Lung (tissue), 12 donors: ENCODE measurements around the gene EGLN3. TPM values are rescaled to one million over a fixed set of nuclear protein-coding genes. Genes with fewer than 3 reads are reported as not detected.

ENCODE experiments used
- ATAC-seq: fragments of 200-7000 bp; cut with Tn5 transposase; one replicate; pipeline ENCODE4 v1.9.1; 2020; ENCODE audit warnings: moderate number of reproducible peaks; ENCODE audit not compliant: insufficient read depth, low FRiP score
- DNase-seq, 3 donors: peaks; one replicate each; pipeline ENCODE4 v3.0.0-alpha.2; 2013 to 2017
- H3K27ac ChIP-seq, 2 donors: one replicate each; pipeline ENCODE4 v1.5.1; 2013; ENCODE audit warnings: mild to moderate bottlenecking in 2 of 2, moderate library complexity in 2 of 2, control low read depth in 1 of 2, inconsistent platforms in 1 of 2, low read depth in 1 of 2, low read length in 1 of 2
- H3K27me3 ChIP-seq, 3 donors: one replicate each; pipeline ENCODE4 v1.5.1; 2013; ENCODE audit warnings: low read length in 2 of 3; ENCODE audit not compliant: control insufficient read depth in 3 of 3, insufficient read depth in 3 of 3
- H3K36me3 ChIP-seq, 4 donors: one replicate each; pipeline ENCODE4 v1.5.1; 2013; ENCODE audit warnings: low read length in 4 of 4, mild to moderate bottlenecking in 1 of 4, moderate library complexity in 1 of 4; ENCODE audit not compliant: control insufficient read depth in 4 of 4, insufficient read depth in 4 of 4
- H3K4me1 ChIP-seq, 5 donors: one replicate each; pipeline ENCODE4 v1.5.1; 2013; ENCODE audit warnings: low read length in 5 of 5, mild to moderate bottlenecking in 2 of 5, moderate library complexity in 1 of 5; ENCODE audit not compliant: control insufficient read depth in 5 of 5, insufficient read depth in 5 of 5
- H3K4me3 ChIP-seq: one replicate; pipeline ENCODE4 v1.5.1; 2013; ENCODE audit warnings: mild to moderate bottlenecking, control low read depth, moderate library complexity
- H3K9ac ChIP-seq, 2 donors: one replicate each; pipeline ENCODE4 v1.5.1; 2013; ENCODE audit warnings: low read length in 2 of 2, control low read depth in 1 of 2; ENCODE audit not compliant: insufficient read depth in 1 of 2
- H3K9me3 ChIP-seq, 4 donors: one replicate each; pipeline ENCODE4 v1.5.1; 2013; ENCODE audit warnings: low read length in 3 of 4, mild to moderate bottlenecking in 1 of 4, moderate library complexity in 1 of 4; ENCODE audit not compliant: control insufficient read depth in 4 of 4, insufficient read depth in 3 of 4
- WGBS, 2 donors: extraction: QIAGEN DNeasy Blood & Tissue Kit; methylation state at CpG; one replicate each; pipeline ENCODE4 v1.1.7; 2013; 5-methylcytosine and 5-hydroxymethylcytosine counted together
- polyA plus RNA-seq, 2 donors: library from polyadenylated mRNA; stranded (reverse); fragments of 200-250 nt; gene quantifications; one replicate each; pipeline ENCODE4 v1.2.1, GENCODE V29; 2013
- total RNA-seq, 2 donors: library from RNA; depleted of rRNA in 1 of 2; stranded (reverse); fragments of >200 nt in 1 of 2; gene quantifications; one replicate each; pipeline ENCODE4 v1.2.1, GENCODE V29; 2014 to 2021
- TF ChIP-seq, protein P1 (sequence below): IDR thresholded peaks from 2 replicates; pipeline ENCODE4 v1.5.1; 2012; ENCODE audit warnings: mild to moderate bottlenecking; ENCODE audit errors: control extremely low read depth, extremely low read depth
- donor health status: control.
- donor health status: control.
- donor health status: Bipolar disorder and iron deficiency.
- donor health status: healthy.
- donor health status: DM: yes; HTN: yes; CAD: no.

EGLN3 gene
- total and polyA plus RNA-seq, 4 donors = 2.6 to 80.6 (median 6.2) TPM

DNA sequence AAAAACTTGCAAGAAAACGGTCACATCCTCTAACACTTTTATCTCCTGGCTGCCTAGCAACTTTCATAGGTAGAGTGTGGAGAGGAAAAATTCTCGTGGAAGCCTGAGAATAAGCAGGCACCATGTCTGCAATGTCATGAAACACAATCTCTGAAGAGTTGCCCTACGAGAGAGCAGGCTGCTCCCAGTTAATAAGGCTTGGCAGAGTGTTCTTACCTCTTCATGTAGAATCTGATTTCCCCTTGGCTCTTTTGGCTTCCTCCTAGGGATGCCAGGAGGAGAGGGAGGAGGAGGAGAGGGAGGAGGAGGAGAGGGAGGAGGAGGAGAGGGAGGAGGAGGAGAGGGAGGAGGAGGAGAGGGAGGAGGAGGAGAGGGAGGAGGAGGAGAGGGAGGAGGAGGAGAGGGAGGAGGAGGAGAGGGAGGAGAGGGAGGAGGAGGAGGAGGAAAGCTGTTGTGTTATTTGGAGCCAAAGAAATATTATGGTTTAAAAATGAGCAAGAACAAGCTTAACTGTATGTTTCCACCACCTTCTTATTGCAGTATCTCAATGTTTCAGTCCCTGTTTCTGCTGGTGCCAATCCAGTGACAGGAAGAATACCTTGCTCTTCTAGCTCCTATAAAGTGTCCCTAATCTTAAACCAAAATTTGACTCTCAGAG, 52.9 kb downstream of the EGLN3 start:
- Histone ChIP-seq H3K27me3 (no peaks in the 10 kb centered on the region), H3K4me1 (peaks cover 0 to 2% (median 0%) of the 10 kb centered on the region in 5 donors), H3K9ac (no peak overlapping the region), H3K9me3 (peaks cover 0 to 2% (median 0%) of the 10 kb centered on the region in 4 donors), H3K27ac (no peak overlapping the region), H3K4me3 (no peak overlapping the region), H3K36me3 (no peaks in the 10 kb centered on the region)
- ATAC-seq (no peak), DNase-seq (no peak)
- 56 to 77% methylated on average over 3 of the region's 3 CpGs for WGBS, 2 donors
- TF ChIP-seq, protein P1, sequence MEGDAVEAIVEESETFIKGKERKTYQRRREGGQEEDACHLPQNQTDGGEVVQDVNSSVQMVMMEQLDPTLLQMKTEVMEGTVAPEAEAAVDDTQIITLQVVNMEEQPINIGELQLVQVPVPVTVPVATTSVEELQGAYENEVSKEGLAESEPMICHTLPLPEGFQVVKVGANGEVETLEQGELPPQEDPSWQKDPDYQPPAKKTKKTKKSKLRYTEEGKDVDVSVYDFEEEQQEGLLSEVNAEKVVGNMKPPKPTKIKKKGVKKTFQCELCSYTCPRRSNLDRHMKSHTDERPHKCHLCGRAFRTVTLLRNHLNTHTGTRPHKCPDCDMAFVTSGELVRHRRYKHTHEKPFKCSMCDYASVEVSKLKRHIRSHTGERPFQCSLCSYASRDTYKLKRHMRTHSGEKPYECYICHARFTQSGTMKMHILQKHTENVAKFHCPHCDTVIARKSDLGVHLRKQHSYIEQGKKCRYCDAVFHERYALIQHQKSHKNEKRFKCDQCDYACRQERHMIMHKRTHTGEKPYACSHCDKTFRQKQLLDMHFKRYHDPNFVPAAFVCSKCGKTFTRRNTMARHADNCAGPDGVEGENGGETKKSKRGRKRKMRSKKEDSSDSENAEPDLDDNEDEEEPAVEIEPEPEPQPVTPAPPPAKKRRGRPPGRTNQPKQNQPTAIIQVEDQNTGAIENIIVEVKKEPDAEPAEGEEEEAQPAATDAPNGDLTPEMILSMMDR = no peak

DNA sequence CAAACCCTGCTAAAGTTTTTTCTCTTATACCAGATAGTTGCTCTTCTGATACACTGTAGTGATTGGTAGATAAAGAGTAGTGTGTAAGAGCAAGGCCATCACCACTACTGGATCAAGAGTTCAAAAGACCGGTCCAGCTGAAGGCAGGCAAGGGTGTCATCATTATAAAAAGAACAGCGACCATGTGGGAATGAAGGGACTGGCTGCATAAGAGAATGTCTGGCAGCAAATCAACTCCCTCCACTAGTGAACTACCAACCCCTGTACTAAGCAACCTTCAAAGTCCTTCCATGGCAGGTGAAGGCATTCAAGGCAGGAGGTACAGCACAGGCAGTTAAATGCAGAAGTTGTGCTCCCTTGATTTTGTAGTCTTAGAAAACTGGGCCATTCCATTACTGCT, 53.5 kb downstream of the EGLN3 start:
- H3K36me3 ChIP-seq = no peaks in the 10 kb centered on the region
- no peaks in the 10 kb centered on the region for H3K27me3 ChIP-seq
- WGBS, 2 donors = 84 to 93% methylated on average over 2 of the region's 2 CpGs
- peaks cover 0 to 2% (median 0%) of the 10 kb centered on the region in 4 donors for H3K9me3 ChIP-seq
- no peak overlapping the region for H3K9ac ChIP-seq
- no peak for DNase-seq
- TF ChIP-seq, protein P1 = no peak
- no peak overlapping the region for H3K4me3 ChIP-seq
- no peak for ATAC-seq
- H3K27ac ChIP-seq = no peak overlapping the region
- H3K4me1 ChIP-seq = peaks cover 0 to 2% (median 0%) of the 10 kb centered on the region in 5 donors

DNA sequence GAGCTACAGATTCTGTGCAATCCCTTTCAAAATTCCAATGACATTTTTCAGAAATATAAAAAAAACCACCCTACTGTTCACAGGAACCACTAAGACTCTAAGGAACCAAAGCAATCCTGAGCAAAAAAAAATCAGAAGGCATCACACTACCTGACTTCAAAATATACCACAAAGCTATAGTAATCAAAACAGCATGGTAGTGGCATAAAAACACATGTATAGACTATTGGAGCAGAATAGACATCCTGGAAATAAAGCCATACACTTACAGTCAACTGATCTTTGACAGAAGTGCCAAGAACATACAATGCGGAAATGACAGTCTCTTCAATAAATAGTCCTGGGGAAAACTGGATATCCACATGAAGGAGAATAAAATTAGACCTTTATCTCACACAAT, 56.5 kb downstream of the EGLN3 start:
- WGBS, 2 donors = 95 to 97% methylated on average over 1 of the region's 1 CpG
- no peak overlapping the region for H3K27ac ChIP-seq
- TF ChIP-seq, protein P1 = no peak
- H3K27me3 ChIP-seq = no peaks in the 10 kb centered on the region
- peaks cover 0 to 2% (median 0%) of the 10 kb centered on the region in 5 donors for H3K4me1 ChIP-seq
- no peak for DNase-seq
- H3K4me3 ChIP-seq = no peak overlapping the region
- no peaks in the 10 kb centered on the region for H3K9me3 ChIP-seq
- H3K9ac ChIP-seq = no peak overlapping the region
- ATAC-seq = no peak
- no peaks in the 10 kb centered on the region for H3K36me3 ChIP-seq

DNA sequence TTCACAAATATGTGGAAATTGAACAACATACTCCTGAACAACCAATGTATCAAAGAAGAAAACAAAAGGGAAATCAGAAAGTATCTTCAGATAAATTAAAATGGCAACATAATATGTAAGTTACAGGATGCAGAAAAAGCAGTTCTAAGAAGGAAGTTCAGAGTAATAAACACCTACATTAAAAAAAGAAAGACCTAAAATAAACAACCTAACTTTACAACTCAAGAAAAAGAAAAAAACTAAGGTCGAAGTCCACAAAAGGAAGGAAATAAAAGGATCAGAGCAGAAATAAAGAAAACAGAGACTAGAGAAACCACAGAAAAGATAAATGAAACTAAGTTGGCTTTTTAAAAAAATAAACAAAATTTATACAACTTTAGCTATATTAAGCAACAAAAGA, 59.2 kb downstream of the EGLN3 start:
- Histone ChIP-seq H3K4me1 (peaks cover 0 to 2% (median 0%) of the 10 kb centered on the region in 5 donors), H3K27ac (no peak overlapping the region), H3K4me3 (no peak overlapping the region), H3K36me3 (no peaks in the 10 kb centered on the region), H3K9me3 (peaks cover 0 to 2% (median 0%) of the 10 kb centered on the region in 4 donors), H3K27me3 (no peaks in the 10 kb centered on the region), H3K9ac (no peak overlapping the region)
- DNase-seq (no peak), ATAC-seq (no peak)
- TF ChIP-seq, protein P1 = no peak
- WGBS, 2 donors = 33 to 54% methylated on average over 1 of the region's 1 CpG
